ENCODE data around the gene SLIT3. TPM values are rescaled to one million over a fixed set of nuclear protein-coding genes. Genes with fewer than 3 reads are reported as not detected.

Gene SLIT3
- total RNA-seq, 3 donors from 2014 or later (not counting 1 experiment from before 2014, with no cell fraction given) = 0.34 to 0.80 TPM; not detected in 1

DNA sequence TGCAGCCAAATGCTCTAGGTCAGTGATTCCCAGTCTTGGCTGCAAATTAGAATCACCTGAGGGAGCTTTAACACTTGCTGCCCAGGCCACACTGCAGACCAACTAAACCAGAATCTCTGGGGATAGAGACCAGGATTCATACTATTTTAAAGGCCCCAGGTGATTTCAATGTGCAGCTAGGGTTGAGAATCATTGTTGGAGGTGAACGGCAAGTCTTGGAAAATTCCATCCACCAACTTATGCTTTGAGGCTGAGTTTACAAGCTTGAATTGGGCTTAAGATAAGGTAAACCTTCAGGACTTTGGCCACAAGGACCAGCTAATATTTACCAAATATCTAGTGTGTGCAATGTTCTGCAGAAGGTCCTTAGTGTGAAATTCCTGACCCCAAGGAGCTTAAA, 27.5 kb downstream of the SLIT3 start:
- no peak overlapping the region for H3K4me3 ChIP-seq (ENCODE audit: low read length)
- Mint-ChIP-seq H3K27ac (no peak overlapping the region), H3K4me3 (no peak overlapping the region), H3K27me3 (ENCODE audit: low read depth in 2 of 2) (no peaks in the 10 kb centered on the region), H3K4me1 (no peaks in the 10 kb centered on the region), H3K9me3 (no peaks in the 10 kb centered on the region), H3K36me3 (no peaks in the 10 kb centered on the region)
- H3K4me1 ChIP-seq (ENCODE audit: control insufficient read depth, insufficient read depth, low read length) = no peaks in the 10 kb centered on the region
- TF ChIP-seq, protein P1, sequence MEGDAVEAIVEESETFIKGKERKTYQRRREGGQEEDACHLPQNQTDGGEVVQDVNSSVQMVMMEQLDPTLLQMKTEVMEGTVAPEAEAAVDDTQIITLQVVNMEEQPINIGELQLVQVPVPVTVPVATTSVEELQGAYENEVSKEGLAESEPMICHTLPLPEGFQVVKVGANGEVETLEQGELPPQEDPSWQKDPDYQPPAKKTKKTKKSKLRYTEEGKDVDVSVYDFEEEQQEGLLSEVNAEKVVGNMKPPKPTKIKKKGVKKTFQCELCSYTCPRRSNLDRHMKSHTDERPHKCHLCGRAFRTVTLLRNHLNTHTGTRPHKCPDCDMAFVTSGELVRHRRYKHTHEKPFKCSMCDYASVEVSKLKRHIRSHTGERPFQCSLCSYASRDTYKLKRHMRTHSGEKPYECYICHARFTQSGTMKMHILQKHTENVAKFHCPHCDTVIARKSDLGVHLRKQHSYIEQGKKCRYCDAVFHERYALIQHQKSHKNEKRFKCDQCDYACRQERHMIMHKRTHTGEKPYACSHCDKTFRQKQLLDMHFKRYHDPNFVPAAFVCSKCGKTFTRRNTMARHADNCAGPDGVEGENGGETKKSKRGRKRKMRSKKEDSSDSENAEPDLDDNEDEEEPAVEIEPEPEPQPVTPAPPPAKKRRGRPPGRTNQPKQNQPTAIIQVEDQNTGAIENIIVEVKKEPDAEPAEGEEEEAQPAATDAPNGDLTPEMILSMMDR (IDR thresholded peaks at IDR 0.05) = no peak
- no peaks in the 10 kb centered on the region for H3K9me3 ChIP-seq (ENCODE audit: control insufficient read depth, insufficient read depth, low read length)
- no CpG with 5 or more reads among the region's 1 CpG for WGBS (ENCODE audit: insufficient coverage)
- no peak overlapping the region for H3K27ac ChIP-seq (ENCODE audit: low read length)
- no peaks in the 10 kb centered on the region for H3K36me3 ChIP-seq (ENCODE audit: control insufficient read depth, insufficient read depth, low read length)
- intact Hi-C loops (cut with micrococcal nuclease) = no loop called here
- H3K27me3 ChIP-seq (ENCODE audit: control insufficient read depth, insufficient read depth, low read length) = no peaks in the 10 kb centered on the region
- ATAC-seq (no peak), DNase-seq (no peak)

DNA sequence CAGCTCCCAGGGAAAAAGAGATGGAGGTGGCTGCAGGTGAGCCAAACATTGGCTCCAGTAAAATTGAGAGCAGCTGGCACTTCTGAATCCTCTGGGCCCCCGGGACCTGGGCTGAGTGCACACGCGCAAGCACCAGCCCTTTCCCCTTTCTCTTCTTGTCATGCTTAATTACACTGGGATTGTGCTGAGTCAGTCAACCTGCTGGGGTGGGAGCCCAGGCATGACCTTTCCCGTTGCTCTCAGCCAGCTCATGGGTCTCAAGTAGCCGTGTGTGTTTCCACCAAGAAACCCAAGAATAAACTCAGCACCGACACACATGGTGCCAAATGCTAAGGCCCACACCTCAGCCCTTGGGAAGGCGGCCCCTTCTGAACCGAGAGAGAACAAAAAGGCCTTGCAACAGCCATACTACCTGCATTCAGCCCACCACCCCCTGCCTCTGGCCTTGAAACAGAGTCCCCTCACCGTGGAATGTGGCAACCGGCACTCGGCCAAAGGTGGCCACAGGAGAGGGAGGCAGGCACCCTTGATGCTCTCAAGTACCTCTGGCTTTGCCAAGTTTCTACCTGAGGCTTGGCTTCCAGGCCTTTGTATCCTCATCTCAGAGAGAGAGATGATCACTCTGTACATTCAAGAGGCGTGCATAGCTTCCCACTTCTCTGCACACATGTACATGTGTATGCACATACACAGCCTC, 28.1 kb downstream of the SLIT3 start:
- no peak overlapping the region for H3K27ac ChIP-seq (ENCODE audit: low read length)
- ATAC-seq (no peak), DNase-seq (no peak)
- Mint-ChIP-seq H3K27me3 (ENCODE audit: low read depth in 2 of 2) (no peaks in the 10 kb centered on the region), H3K27ac (no peak overlapping the region), H3K4me3 (no peak overlapping the region), H3K4me1 (no peaks in the 10 kb centered on the region), H3K9me3 (no peaks in the 10 kb centered on the region), H3K36me3 (no peaks in the 10 kb centered on the region)
- TF ChIP-seq, protein P1 (IDR thresholded peaks at IDR 0.05) = no peak
- no peak overlapping the region for H3K4me3 ChIP-seq (ENCODE audit: low read length)
- H3K36me3 ChIP-seq (ENCODE audit: control insufficient read depth, insufficient read depth, low read length) = no peaks in the 10 kb centered on the region
- intact Hi-C loops (cut with micrococcal nuclease) = no loop called here
- no peaks in the 10 kb centered on the region for H3K9me3 ChIP-seq (ENCODE audit: control insufficient read depth, insufficient read depth, low read length)
- 89% methylated on average over 12 of the region's 12 CpGs for WGBS (ENCODE audit: insufficient coverage)
- no peaks in the 10 kb centered on the region for H3K4me1 ChIP-seq (ENCODE audit: control insufficient read depth, insufficient read depth, low read length)
- no peaks in the 10 kb centered on the region for H3K27me3 ChIP-seq (ENCODE audit: control insufficient read depth, insufficient read depth, low read length)

DNA sequence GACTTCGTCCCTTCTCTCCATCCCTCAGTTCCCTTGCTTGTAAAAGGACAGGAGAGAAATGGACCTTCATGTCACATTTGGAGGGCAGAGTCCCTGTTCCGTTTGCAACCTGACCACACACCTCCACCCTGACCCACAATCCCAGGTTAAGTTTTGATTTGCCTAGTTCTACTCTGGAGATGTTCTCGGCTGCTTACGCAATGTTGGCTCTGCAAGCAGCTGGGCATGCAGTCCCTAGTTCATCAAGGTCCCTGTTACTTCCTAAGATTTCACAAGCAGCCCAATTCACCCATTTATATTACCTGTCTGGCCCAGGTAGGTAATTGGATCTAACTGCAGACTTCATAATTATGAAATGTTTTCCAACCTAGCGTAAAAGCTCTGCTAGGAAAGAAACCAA, 28.8 kb downstream of the SLIT3 start:
- WGBS (ENCODE audit: insufficient coverage) = 82% methylated on average over 5 of the region's 5 CpGs
- H3K4me1 ChIP-seq (ENCODE audit: control insufficient read depth, insufficient read depth, low read length) = no peaks in the 10 kb centered on the region
- TF ChIP-seq, protein P1 (IDR thresholded peaks at IDR 0.05) = no peak
- H3K4me1 Mint-ChIP-seq = no peaks in the 10 kb centered on the region
- no peak overlapping the region for H3K4me3 Mint-ChIP-seq
- ATAC-seq (no peak), DNase-seq (no peak)
- no peaks in the 10 kb centered on the region for H3K36me3 Mint-ChIP-seq
- H3K9me3 Mint-ChIP-seq = no peaks in the 10 kb centered on the region
- intact Hi-C loops (cut with micrococcal nuclease) = no loop called here
- H3K27ac ChIP-seq (ENCODE audit: low read length) = no peak overlapping the region
- H3K36me3 ChIP-seq (ENCODE audit: control insufficient read depth, insufficient read depth, low read length) = no peaks in the 10 kb centered on the region
- no peaks in the 10 kb centered on the region for H3K9me3 ChIP-seq (ENCODE audit: control insufficient read depth, insufficient read depth, low read length)
- no peaks in the 10 kb centered on the region for H3K27me3 Mint-ChIP-seq (ENCODE audit: low read depth in 2 of 2)
- no peak overlapping the region for H3K4me3 ChIP-seq (ENCODE audit: low read length)
- H3K27ac Mint-ChIP-seq = no peak overlapping the region
- no peaks in the 10 kb centered on the region for H3K27me3 ChIP-seq (ENCODE audit: control insufficient read depth, insufficient read depth, low read length)

DNA sequence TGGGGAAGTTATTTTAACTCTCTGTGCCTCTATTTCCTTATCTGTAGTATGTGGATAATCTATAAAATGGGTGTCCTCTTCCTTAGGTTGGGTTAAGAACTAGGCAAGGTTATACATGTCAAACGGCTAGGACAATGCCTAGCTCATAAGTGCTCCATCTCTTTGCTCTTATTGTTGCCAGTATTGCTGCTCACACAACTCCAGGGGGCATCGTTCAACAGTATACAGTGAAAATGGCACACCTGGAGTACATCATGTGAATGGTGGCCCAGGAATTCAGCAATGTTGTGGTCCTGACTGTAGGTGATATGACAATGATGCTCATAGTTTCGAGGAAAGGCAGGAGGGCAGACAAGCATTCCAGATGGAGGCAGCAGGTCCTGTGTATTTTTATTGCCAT, 30.1 kb downstream of the SLIT3 start:
- Histone ChIP-seq H3K27me3 (ENCODE audit: control insufficient read depth, insufficient read depth, low read length) (no peaks in the 10 kb centered on the region), H3K4me1 (ENCODE audit: control insufficient read depth, insufficient read depth, low read length) (no peaks in the 10 kb centered on the region), H3K4me3 (ENCODE audit: low read length) (no peak overlapping the region), H3K27ac (ENCODE audit: low read length) (no peak overlapping the region), H3K9me3 (ENCODE audit: control insufficient read depth, insufficient read depth, low read length) (no peaks in the 10 kb centered on the region), H3K36me3 (ENCODE audit: control insufficient read depth, insufficient read depth, low read length) (no peaks in the 10 kb centered on the region)
- no peaks in the 10 kb centered on the region for H3K9me3 Mint-ChIP-seq
- no peak for DNase-seq
- 81% methylated on average over 3 of the region's 3 CpGs for WGBS (ENCODE audit: insufficient coverage)
- intact Hi-C loops (cut with micrococcal nuclease) = no loop called here
- H3K4me3 Mint-ChIP-seq = no peak overlapping the region
- H3K27me3 Mint-ChIP-seq (ENCODE audit: low read depth in 2 of 2) = peaks cover 0 to 2% of the 10 kb centered on the region in 2 donors
- no peak overlapping the region for H3K27ac Mint-ChIP-seq
- no peaks in the 10 kb centered on the region for H3K36me3 Mint-ChIP-seq
- TF ChIP-seq, protein P1 (IDR thresholded peaks at IDR 0.05) = no peak
- no peaks in the 10 kb centered on the region for H3K4me1 Mint-ChIP-seq
- ATAC-seq = no peak

All from natural killer cell (primary cell).